ENCODE measurements around the gene PRLH. TPM values are rescaled to one million over a fixed set of nuclear protein-coding genes. Genes with fewer than 3 reads are reported as not detected.

Gene PRLH
- total and polyA plus RNA-seq, 3 donors from 2014 or later: not detected

DNA sequence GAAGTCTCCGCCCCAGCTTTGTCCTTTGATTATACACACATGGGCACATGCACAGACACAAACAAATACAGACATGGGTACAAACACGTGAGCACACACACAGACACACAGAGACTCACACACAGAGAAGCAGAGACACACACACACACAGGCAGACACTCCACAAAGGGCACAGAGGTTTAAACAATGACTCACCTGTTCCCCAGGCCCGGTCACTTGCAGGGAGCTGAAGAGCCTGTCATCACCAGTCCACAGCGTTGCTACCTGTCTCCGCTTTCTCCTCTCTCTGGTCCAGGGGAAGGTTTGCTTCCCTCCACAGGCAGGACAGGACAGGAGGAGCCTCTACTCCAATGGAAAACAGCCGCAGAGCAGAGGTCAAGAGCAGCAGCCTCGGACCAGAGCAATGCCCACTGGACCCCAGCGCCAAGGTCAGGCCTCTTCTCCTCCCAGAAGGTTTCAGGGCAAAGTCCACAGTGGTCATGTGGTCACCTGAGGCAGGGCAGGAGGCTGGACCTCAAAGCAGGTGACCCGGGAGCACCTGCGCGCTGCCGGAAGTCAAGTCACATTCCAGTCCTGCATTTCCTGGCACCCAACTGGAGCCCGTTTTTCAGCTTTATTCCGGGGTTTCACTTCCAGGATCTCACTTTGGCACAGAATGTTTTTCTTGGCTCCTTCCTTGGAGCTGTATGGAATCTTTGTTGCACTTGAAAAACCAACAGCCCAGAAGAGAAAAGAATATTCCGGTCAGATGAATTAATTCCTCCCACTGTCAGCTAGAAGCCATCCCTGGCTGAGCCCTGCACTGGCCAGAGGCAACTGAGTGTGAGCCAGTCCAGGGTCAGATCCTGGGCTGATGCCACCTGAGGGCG lies 24.1 kb downstream of the PRLH start, which contains the start of gene RAB17:
TSS of gene RAB17 (minus strand) at position 463 of the 869 bp plus-strand sequence. CDS start 4,580 bp downstream, outside the sequence.
- Histone ChIP-seq H3K4me3 (no peak within 1 kb of the TSS), H3K27ac (no peak within 1 kb of the TSS), H3K27me3 (no peaks in the 10 kb centered on the region), H3K4me1 (peaks cover 12% of the 10 kb centered on the region), H3K36me3 (ENCODE audit: low read depth, missing control alignments) (no peaks in the 10 kb centered on the region), H3K9me3 (no peaks in the 10 kb centered on the region)
- 52% methylated on average over 15 to 16 of the region's 16 CpGs for WGBS, 2 donors
- intact Hi-C loops (cut with DNase I; ENCODE audit: low total_unique reads): no loop called here
- no peak for TF ChIP-seq POLR2A (IDR thresholded peaks at IDR 0.05)
- TF ChIP-seq, protein P1, sequence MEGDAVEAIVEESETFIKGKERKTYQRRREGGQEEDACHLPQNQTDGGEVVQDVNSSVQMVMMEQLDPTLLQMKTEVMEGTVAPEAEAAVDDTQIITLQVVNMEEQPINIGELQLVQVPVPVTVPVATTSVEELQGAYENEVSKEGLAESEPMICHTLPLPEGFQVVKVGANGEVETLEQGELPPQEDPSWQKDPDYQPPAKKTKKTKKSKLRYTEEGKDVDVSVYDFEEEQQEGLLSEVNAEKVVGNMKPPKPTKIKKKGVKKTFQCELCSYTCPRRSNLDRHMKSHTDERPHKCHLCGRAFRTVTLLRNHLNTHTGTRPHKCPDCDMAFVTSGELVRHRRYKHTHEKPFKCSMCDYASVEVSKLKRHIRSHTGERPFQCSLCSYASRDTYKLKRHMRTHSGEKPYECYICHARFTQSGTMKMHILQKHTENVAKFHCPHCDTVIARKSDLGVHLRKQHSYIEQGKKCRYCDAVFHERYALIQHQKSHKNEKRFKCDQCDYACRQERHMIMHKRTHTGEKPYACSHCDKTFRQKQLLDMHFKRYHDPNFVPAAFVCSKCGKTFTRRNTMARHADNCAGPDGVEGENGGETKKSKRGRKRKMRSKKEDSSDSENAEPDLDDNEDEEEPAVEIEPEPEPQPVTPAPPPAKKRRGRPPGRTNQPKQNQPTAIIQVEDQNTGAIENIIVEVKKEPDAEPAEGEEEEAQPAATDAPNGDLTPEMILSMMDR (IDR thresholded peaks at IDR 0.05): no peak
- no peak for DNase-seq

DNA sequence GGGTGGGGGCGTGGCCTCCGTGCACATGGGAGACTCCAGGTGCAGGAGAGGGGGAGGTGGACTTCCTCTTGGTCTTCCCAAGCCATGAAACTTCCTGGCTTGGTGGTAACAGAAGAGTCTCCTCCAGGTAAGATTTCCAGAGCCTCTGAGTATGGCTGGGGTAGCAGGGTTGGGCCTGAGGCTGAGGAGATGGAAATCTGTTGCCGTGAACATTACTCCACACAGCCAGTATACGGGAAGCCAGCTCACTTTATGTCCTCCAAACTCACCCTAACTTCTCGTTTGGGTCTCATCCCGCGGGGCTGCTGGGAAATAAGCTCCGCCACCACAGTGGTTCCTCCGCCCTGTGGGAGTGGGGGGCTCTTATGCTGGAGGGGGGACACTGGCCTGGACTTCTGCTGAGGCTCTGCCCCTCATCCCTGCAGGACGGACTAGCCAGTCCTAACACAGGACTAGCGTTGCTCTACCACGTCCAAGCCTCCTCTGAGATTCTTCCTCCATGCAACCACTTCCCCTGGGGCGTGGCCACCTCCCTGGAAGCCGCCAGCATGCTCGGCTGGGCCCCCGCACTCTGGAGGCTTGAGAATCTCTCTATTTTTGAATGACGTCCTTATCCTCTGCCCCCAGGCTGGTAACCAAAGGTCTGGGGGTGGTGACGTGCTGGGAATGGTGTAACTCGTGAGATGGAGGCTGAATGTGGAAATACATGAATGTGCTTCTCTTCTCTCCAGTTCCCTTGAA lies 24.9 kb downstream of the PRLH start:
- no peak for TF ChIP-seq POLR2A (IDR thresholded peaks at IDR 0.05)
- TF ChIP-seq, protein P1 (IDR thresholded peaks at IDR 0.05): no peak
- DNase-seq: no peak
- Histone ChIP-seq H3K4me3 (no peak overlapping the region), H3K4me1 (peaks cover 12% of the 10 kb centered on the region), H3K27me3 (no peaks in the 10 kb centered on the region), H3K9me3 (no peaks in the 10 kb centered on the region), H3K27ac (no peak overlapping the region), H3K36me3 (ENCODE audit: low read depth, missing control alignments) (no peaks in the 10 kb centered on the region)
- WGBS, 2 donors: 58 to 73% methylated on average over 8 to 19 of the region's 19 CpGs
- intact Hi-C loops (cut with DNase I; ENCODE audit: low total_unique reads): no loop called here

DNA sequence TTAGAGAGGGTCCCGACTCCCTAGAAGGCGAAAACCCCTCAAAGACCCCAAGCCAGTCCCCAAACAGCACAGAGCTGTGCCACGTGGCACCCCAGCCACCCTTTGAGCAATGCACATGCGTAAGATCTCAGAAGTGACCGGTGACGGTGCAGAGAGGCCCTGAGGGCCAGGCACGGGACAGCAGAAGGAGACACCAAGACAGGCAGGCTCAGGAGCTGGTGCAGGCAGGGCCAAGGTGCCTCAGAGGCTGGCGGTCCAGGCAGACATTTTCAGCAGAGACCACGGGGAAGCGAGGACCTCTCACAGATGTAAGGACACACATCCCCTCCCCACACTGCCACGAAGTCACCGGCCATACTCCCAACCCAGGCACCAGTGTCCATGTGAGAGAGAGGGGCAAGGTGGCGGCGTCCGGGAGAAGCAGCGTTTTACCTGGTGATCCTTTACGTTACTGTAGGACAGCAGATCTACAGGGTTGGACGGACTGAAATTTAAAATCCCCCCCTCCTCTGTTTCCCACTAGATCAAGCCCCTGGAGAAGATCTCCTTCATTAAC lies 26.1 kb downstream of the PRLH start:
- H3K27me3 ChIP-seq: no peaks in the 10 kb centered on the region
- H3K36me3 ChIP-seq (ENCODE audit: low read depth, missing control alignments): no peaks in the 10 kb centered on the region
- no peak for DNase-seq
- intact Hi-C loops (cut with DNase I; ENCODE audit: low total_unique reads): no loop called here
- 91 to 94% methylated on average over 6 to 18 of the region's 18 CpGs for WGBS, 2 donors
- peaks cover 12% of the 10 kb centered on the region for H3K4me1 ChIP-seq
- no peak overlapping the region for H3K27ac ChIP-seq
- no peak overlapping the region for H3K4me3 ChIP-seq
- H3K9me3 ChIP-seq: no peaks in the 10 kb centered on the region
- TF ChIP-seq, protein P1 (IDR thresholded peaks at IDR 0.05): no peak
- TF ChIP-seq POLR2A (IDR thresholded peaks at IDR 0.05): no peak

DNA sequence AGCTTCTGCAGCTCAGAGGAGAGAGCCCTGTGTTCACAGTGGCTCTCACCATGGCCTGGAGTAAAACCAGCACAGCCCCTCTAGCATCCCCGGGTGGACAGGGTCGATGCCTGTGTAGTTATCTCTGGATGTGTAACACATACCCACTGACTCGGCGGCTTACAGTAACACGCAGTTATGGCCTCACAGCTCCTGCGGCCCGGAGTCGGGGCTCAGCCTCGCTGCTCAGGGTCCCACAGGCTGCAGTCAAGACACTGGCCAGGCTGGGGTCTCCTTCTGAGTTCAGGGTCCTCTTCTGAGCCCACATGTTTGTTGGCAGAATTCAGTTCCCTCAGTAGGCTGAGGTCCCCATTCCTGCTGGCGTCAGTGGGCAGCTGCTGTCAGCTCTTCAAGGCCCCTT lies 26.7 kb downstream of the PRLH start:
- no peak overlapping the region for H3K27ac ChIP-seq
- TF ChIP-seq, protein P1 (IDR thresholded peaks at IDR 0.05): no peak
- no peak for TF ChIP-seq POLR2A (IDR thresholded peaks at IDR 0.05)
- H3K4me1 ChIP-seq: peaks cover 12% of the 10 kb centered on the region
- no peaks in the 10 kb centered on the region for H3K36me3 ChIP-seq (ENCODE audit: low read depth, missing control alignments)
- no peak for DNase-seq
- intact Hi-C loops (cut with DNase I; ENCODE audit: low total_unique reads): no loop called here
- no peak overlapping the region for H3K4me3 ChIP-seq
- 76 to 78% methylated on average over 2 to 10 of the region's 10 CpGs for WGBS, 2 donors
- H3K9me3 ChIP-seq: no peaks in the 10 kb centered on the region
- H3K27me3 ChIP-seq: no peaks in the 10 kb centered on the region
